ENCODE data around the gene BANF2. TPM values are rescaled to one million over a fixed set of nuclear protein-coding genes. Genes with fewer than 3 reads are reported as not detected.
A peak's percentile ranks its signal among the peaks of the same experiment; 100 is the strongest.

The BANF2 gene
- total and polyA plus RNA-seq, 2 of the 13 experiments (the other 11 are each of a cell fraction or from before 2014, with no cell fraction given), result 0.35 TPM; not detected in 1

GRCh38 chr20:17710379-17711266, 10.9 kb downstream of the BANF2 start (continued):
- no peak for TF ChIP-seq ZNF280B (CRISPR knock-in tag; IDR thresholded peaks at IDR 0.05; ENCODE audit: borderline replicate concordance)
- no peak for TF ChIP-seq ZNF562 (CRISPR knock-in tag; IDR thresholded peaks at IDR 0.05; ENCODE audit: borderline replicate concordance)
- peak; percentile 63; the same call in 1 of the 2 replicates for TF ChIP-seq ZNF230 (CRISPR knock-in tag; IDR thresholded peaks at IDR 0.05)
- TF ChIP-seq EED (CRISPR knock-in tag; IDR thresholded peaks at IDR 0.05), result 0 out of 2 replicates have a peak, but pooled peaks have one; percentile 0
- no peak for TF ChIP-seq ATF5 (CRISPR knock-in tag; IDR thresholded peaks at IDR 0.05; ENCODE audit: low read depth)
- TF ChIP-seq IKZF4 (CRISPR knock-in tag; IDR thresholded peaks at IDR 0.05; ENCODE audit: borderline replicate concordance, low read depth, not compliant biosample characterization), result no peak
- TF ChIP-seq TMF1 (CRISPR knock-in tag; IDR thresholded peaks at IDR 0.05; ENCODE audit: low read depth), result no peak
- 0 out of 2 replicates have a peak, but pooled peaks have one; percentile 46 for TF ChIP-seq CC2D1A (CRISPR knock-in tag; IDR thresholded peaks at IDR 0.05)
- TF ChIP-seq SOX6 (IDR thresholded peaks at IDR 0.05), result no peak
- peak; percentile 67; the same call in 1 of the 2 replicates for TF ChIP-seq SOX6 (CRISPR knock-in tag; IDR thresholded peaks at IDR 0.05)
- peak; percentile 91 for TF ChIP-seq ZNF441 (CRISPR knock-in tag; IDR thresholded peaks at IDR 0.05; ENCODE audit: borderline replicate concordance)
- no peak; the same call in 1 of the 2 replicates for TF ChIP-seq ZNF619 (CRISPR knock-in tag; IDR thresholded peaks at IDR 0.05)
- no peak for TF ChIP-seq PHF8 (CRISPR knock-in tag; IDR thresholded peaks at IDR 0.05)
- TF ChIP-seq ZNF10 (CRISPR knock-in tag; IDR thresholded peaks at IDR 0.05; ENCODE audit: borderline replicate concordance, low read depth), result no peak
- TF ChIP-seq DMAP1 (CRISPR knock-in tag; IDR thresholded peaks at IDR 0.05), result no peak; the same call in 1 of the 2 replicates
- no peak for TF ChIP-seq GLMP (CRISPR knock-in tag; IDR thresholded peaks at IDR 0.05; ENCODE audit: borderline replicate concordance)
- TF ChIP-seq RFX3 (CRISPR knock-in tag; IDR thresholded peaks at IDR 0.05), result no peak
- TF ChIP-seq ZKSCAN5 (CRISPR knock-in tag; IDR thresholded peaks at IDR 0.05), result 0 out of 2 replicates have a peak, but pooled peaks have one; percentile 22
- TF ChIP-seq ZNF7 (CRISPR knock-in tag; IDR thresholded peaks at IDR 0.05), result no peak
- TF ChIP-seq NFE2 (CRISPR knock-in tag; IDR thresholded peaks at IDR 0.05), result peak; percentile 66; the same call in 1 of the 2 replicates
- TF ChIP-seq ZNF296 (CRISPR knock-in tag; conservative IDR thresholded peaks at IDR 0.05), result no peak
- TF ChIP-seq RXRB (CRISPR knock-in tag; IDR thresholded peaks at IDR 0.05; ENCODE audit: borderline replicate concordance), result peak; percentile 61
- TF ChIP-seq BHLHE40 (IDR thresholded peaks at IDR 0.05; ENCODE audit: low read length), result no peak
- TF ChIP-seq SMC3 (IDR thresholded peaks at IDR 0.05; ENCODE audit: low read length), result peak; percentile 35; the same call in 1 of the 2 replicates
- TF ChIP-seq WIZ (CRISPR knock-in tag; IDR thresholded peaks at IDR 0.05), result no peak
- TF ChIP-seq SAFB2 (CRISPR knock-in tag; IDR thresholded peaks at IDR 0.05; ENCODE audit: borderline replicate concordance, low read depth), result no peak
- no peak for TF ChIP-seq PRMT3 (CRISPR knock-in tag; IDR thresholded peaks at IDR 0.05; ENCODE audit: borderline replicate concordance, low read depth)
- TF ChIP-seq ZBTB7A (CRISPR knock-in tag; IDR thresholded peaks at IDR 0.05), result no peak; the same call in 1 of the 2 replicates
- no peak for TF ChIP-seq ZNF343 (CRISPR knock-in tag; IDR thresholded peaks at IDR 0.05)

Measured in HepG2 (cell line).